ENCODE results near the gene MYOF.

DNA sequence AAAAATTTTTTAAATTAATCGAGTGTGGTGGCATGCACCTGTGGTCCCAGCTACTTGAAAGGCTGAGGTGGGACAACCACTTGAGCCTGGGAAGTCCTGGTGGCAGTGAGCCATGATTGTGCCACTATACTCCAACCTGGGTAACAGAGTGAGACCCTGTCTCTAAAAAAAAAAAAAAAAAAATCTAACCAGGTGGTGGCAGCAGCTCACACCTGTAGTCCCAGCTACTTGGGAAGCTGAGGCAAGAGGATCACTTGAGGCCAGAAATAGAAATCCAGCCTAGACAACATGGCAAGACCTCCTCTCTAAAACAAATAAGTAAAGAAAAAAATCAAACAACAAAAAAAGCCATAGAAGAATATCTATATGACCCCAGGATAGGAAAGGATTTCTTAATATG, 3.6 kb upstream of the MYOF start:
- TF ChIP-seq, protein P1, sequence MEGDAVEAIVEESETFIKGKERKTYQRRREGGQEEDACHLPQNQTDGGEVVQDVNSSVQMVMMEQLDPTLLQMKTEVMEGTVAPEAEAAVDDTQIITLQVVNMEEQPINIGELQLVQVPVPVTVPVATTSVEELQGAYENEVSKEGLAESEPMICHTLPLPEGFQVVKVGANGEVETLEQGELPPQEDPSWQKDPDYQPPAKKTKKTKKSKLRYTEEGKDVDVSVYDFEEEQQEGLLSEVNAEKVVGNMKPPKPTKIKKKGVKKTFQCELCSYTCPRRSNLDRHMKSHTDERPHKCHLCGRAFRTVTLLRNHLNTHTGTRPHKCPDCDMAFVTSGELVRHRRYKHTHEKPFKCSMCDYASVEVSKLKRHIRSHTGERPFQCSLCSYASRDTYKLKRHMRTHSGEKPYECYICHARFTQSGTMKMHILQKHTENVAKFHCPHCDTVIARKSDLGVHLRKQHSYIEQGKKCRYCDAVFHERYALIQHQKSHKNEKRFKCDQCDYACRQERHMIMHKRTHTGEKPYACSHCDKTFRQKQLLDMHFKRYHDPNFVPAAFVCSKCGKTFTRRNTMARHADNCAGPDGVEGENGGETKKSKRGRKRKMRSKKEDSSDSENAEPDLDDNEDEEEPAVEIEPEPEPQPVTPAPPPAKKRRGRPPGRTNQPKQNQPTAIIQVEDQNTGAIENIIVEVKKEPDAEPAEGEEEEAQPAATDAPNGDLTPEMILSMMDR (IDR thresholded peaks at IDR 0.05 in 4 of 5, conservative IDR thresholded peaks at IDR 0.05 in 1 of 5), result no peak
- TF ChIP-seq POLR2A (IDR thresholded peaks at IDR 0.05), result no peak
